Neural progenitor cell (in vitro differentiated cells): ENCODE results near the gene CLCN2.

ENCODE experiments used
- EZH2 ChIP-seq: fragments of 200-600 bp; sonication (generic); IDR thresholded peaks from 2 replicates; pipeline ENCODE4 v1.6.1; 2017; ENCODE audit warnings: antibody characterized with exemption, mild to moderate bottlenecking, moderate library complexity
- TF ChIP-seq, protein P1 (sequence below): fragments of 200-600 bp; sonication (generic); IDR thresholded peaks from 2 replicates; pipeline ENCODE4 v1.5.1; 2017; ENCODE audit warnings: antibody characterized with exemption, mild to moderate bottlenecking

DNA sequence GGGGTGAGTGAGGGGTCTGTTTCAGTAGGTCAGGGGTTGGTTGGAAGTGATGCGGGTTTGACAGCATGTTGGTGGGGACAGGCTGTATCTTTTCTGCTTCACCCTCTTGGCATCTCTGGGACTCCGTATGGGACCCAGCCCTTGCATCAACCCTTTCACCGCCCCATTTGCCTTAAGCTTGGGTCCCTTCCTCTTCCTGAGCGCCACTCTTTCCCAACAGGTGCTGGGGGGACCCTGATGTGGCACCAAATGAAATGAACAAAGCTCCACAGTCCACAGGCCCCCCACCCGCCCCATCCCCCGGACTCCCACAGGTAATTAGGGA lies 45.9 kb downstream of the CLCN2 start:
- TF ChIP-seq, protein P1, sequence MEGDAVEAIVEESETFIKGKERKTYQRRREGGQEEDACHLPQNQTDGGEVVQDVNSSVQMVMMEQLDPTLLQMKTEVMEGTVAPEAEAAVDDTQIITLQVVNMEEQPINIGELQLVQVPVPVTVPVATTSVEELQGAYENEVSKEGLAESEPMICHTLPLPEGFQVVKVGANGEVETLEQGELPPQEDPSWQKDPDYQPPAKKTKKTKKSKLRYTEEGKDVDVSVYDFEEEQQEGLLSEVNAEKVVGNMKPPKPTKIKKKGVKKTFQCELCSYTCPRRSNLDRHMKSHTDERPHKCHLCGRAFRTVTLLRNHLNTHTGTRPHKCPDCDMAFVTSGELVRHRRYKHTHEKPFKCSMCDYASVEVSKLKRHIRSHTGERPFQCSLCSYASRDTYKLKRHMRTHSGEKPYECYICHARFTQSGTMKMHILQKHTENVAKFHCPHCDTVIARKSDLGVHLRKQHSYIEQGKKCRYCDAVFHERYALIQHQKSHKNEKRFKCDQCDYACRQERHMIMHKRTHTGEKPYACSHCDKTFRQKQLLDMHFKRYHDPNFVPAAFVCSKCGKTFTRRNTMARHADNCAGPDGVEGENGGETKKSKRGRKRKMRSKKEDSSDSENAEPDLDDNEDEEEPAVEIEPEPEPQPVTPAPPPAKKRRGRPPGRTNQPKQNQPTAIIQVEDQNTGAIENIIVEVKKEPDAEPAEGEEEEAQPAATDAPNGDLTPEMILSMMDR = no peak
- no peak for TF ChIP-seq EZH2
